Ovary (tissue), 9 donors: ENCODE results near the gene AFAP1. TPM values are rescaled to one million over a fixed set of nuclear protein-coding genes. Genes with fewer than 3 reads are reported as not detected.

Experiments used
- DNase-seq, 5 donors: peaks; one replicate each; pipeline ENCODE4 v3.0.0-alpha.2; 2019 to 2020
- H3K27ac ChIP-seq, 2 donors: fragments of 200-600 bp; one replicate each; pipeline versions ENCODE4 v1.5.1 to v1.8.0; 2019 to 2022
- H3K27me3 ChIP-seq: fragments of 200-600 bp; one replicate; pipeline ENCODE4 v1.8.0; 2022
- H3K36me3 ChIP-seq: fragments of 200-600 bp; sonication (generic); one replicate; pipeline ENCODE4 v1.5.1; 2019
- H3K4me1 ChIP-seq: one replicate; pipeline ENCODE4 v1.8.1; 2013; ENCODE audit warnings: mild to moderate bottlenecking, moderate library complexity; ENCODE audit not compliant: insufficient read depth
- H3K4me3 ChIP-seq: fragments of 200-600 bp; sonication (generic); one replicate; pipeline ENCODE4 v1.5.1; 2017
- H3K9me3 ChIP-seq, 2 donors: fragments of 200-600 bp in 1 of 2; sonication (generic) in 1 of 2; one replicate each; pipeline versions ENCODE4 v1.5.1 to v1.8.1; 2013 to 2019; ENCODE audit warnings: mild to moderate bottlenecking in 1 of 2, moderate library complexity in 1 of 2
- CTCF ChIP-seq, 3 donors: fragments of 450-650 bp in 2 of 3; fragments of 200-600 bp in 1 of 3; IDR thresholded peaks; one replicate each; pipeline versions ENCODE4 v1.5.1 to v1.8.0; 2016 to 2022; ENCODE audit warnings: antibody characterized with exemption in 3 of 3, mild to moderate bottlenecking in 1 of 3
- EP300 ChIP-seq: sonication (generic); formaldehyde crosslinking; IDR thresholded peaks from one replicate; pipeline ENCODE4 v1.6.1; 2017; ENCODE audit warnings: antibody characterized with exemption
- POLR2A ChIP-seq: fragments of 450-650 bp; IDR thresholded peaks from one replicate; pipeline ENCODE4 v1.6.1; 2017; ENCODE audit warnings: antibody characterized with exemption, mild to moderate bottlenecking, moderate library complexity
- WGBS, 3 donors: extraction: QIAGEN DNeasy Blood & Tissue Kit in 1 of 3; methylation state at CpG; one replicate each; pipeline versions ENCODE4 v1.1.5 to v1.1.7; 2013 to 2017; 5-methylcytosine and 5-hydroxymethylcytosine counted together
- intact Hi-C, 4 donors: fragments of 100-400 bp; cut with DNase I; formaldehyde crosslinking; loops; one replicate each; pipeline versions ENCODE4 v1.11.0 to v1.15.1; 2022 to 2023
- polyA plus RNA-seq, 2 donors: library from polyadenylated mRNA; stranded (reverse); fragments of 200-250 nt in 1 of 2; fragments of 350-450 nt in 1 of 2; fragmentation: Illumina TruSeq in 1 of 2; extraction: RNeasy Lipid Tissue Mini Kit (QIAGEN cat#74804) in 1 of 2; gene quantifications; one replicate each; pipeline ENCODE4 v1.2.3, GENCODE V29; 2013 to 2014
- total RNA-seq, 7 donors: library from RNA; depleted of rRNA in 2 of 7; stranded (reverse); fragments of >200 nt in 2 of 7; fragmentation: NEBNext Ultra II Directional in 3 of 7; extraction: Animal tissue kit (Norgen Biotek cat#: 25700) in 3 of 7; gene quantifications; one replicate each; pipeline versions ENCODE4 v1.1.0 to v1.2.4, GENCODE V29; 2016 to 2023
- donor health status: DM: no; HTN: no; CAD: no; lungs with moderate emphysema.
- donor health status: DM: no; HTN: no; CAD: no.
- donor health status: Bipolar disorder and iron deficiency.
- donor health status: DM: yes; HTN: yes; CAD: no.
- donor health status: DM: no; HTN: no; CAD: no.
- donor health status: DM: yes; HTN: yes; CAD: no.

AFAP1 gene
- total and polyA plus RNA-seq, 9 donors = 8.6 to 42.3 (median 23.0) TPM

- WGBS, 3 donors = 67 to 80% (median 75%) methylated on average over 5 of the region's 5 CpGs
- no peaks in the 10 kb centered on the region for H3K36me3 ChIP-seq
- H3K4me1 ChIP-seq = peaks cover 6% of the 10 kb centered on the region
- no peaks in the 10 kb centered on the region for H3K27me3 ChIP-seq
- H3K27ac ChIP-seq = no peak overlapping the region
- DNase-seq = no peak
- no peak overlapping the region for H3K4me3 ChIP-seq
- intact Hi-C loops = no loop called here
- TF ChIP-seq CTCF (IDR thresholded peaks at IDR 0.05) (no peak), POLR2A (no peak), EP300 (no peak)
- H3K9me3 ChIP-seq = no peaks in the 10 kb centered on the region
Measured at GRCh38 chr4:7978489-7978888, 38.8 kb upstream of the AFAP1 start.

- H3K27ac ChIP-seq = no peak overlapping the region
- H3K4me3 ChIP-seq = no peak overlapping the region
- 93 to 98% (median 96%) methylated on average over 5 of the region's 5 CpGs for WGBS, 3 donors
- H3K36me3 ChIP-seq = no peaks in the 10 kb centered on the region
- no peaks in the 10 kb centered on the region for H3K27me3 ChIP-seq
- DNase-seq = no peak
- TF ChIP-seq CTCF (IDR thresholded peaks at IDR 0.05) (no peak), EP300 (no peak), POLR2A (no peak)
- peaks cover 6% of the 10 kb centered on the region for H3K4me1 ChIP-seq
- intact Hi-C loops = no loop called here
- H3K9me3 ChIP-seq = no peaks in the 10 kb centered on the region
Measured at GRCh38 chr4:7976634-7977033, 37.0 kb upstream of the AFAP1 start.

GRCh38 chr4:7976025-7976424 is 36.4 kb upstream of the AFAP1 start:
- DNase-seq = no peak
- no peak for TF ChIP-seq EP300
- TF ChIP-seq CTCF (IDR thresholded peaks at IDR 0.05) = no peak
- no peak for TF ChIP-seq POLR2A
- H3K4me3 ChIP-seq = no peak overlapping the region
- no peaks in the 10 kb centered on the region for H3K36me3 ChIP-seq
- WGBS, 3 donors = 96 to 97% (median 97%) methylated on average over 7 of the region's 7 CpGs
- intact Hi-C loops = no loop called here
- no peak overlapping the region for H3K27ac ChIP-seq
- H3K4me1 ChIP-seq = peaks cover 9% of the 10 kb centered on the region
- H3K27me3 ChIP-seq = no peaks in the 10 kb centered on the region
- H3K9me3 ChIP-seq = no peaks in the 10 kb centered on the region

- intact Hi-C loops = loop anchor here in 1 of 4 donors (5.0 kb wide), 1 partner anchor 102 kb away; no protein-coding TSS in a partner anchor
- Histone ChIP-seq H3K4me1 (peaks cover 15% of the 10 kb centered on the region), H3K9me3 (no peaks in the 10 kb centered on the region), H3K27ac (no peak overlapping the region), H3K27me3 (no peaks in the 10 kb centered on the region), H3K36me3 (no peaks in the 10 kb centered on the region), H3K4me3 (no peak overlapping the region)
- WGBS, 3 donors = 98 to 100% (median 100%) methylated on average over 1 of the region's 1 CpG
- DNase-seq = no peak
- TF ChIP-seq EP300 (no peak), CTCF (IDR thresholded peaks at IDR 0.05) (no peak), POLR2A (no peak)
Measured at GRCh38 chr4:7974425-7974824, 34.8 kb upstream of the AFAP1 start.
